HG02759 (cell line): Measurements from ENCODE around the gene NREP.
"Not testable (repeated sequence)": the region's sequence is repeated elsewhere in the genome, so short reads cannot be mapped to it uniquely, and the experiment has no call there.

Experiments used
- ATAC-seq: cut with Tn5 transposase; IDR thresholded peaks from one replicate; pipeline ENCODE4 v1.9.1; 2021; ENCODE audit warnings: mild to moderate bottlenecking, moderate library complexity; ENCODE audit not compliant: unreplicated experiment

NREP gene

GRCh38 chr5:111741278-111741677 lies 15.7 kb downstream of the NREP start:
- ATAC-seq = peak; percentile 44

GRCh38 chr5:111739416-111739815 lies 17.6 kb downstream of the NREP start:
- no peak for ATAC-seq

- ATAC-seq = no peak
These were observed 18.9 kb downstream of the NREP start for GRCh38 chr5:111738118-111738517.

- no peak for ATAC-seq
These were observed 19.3 kb downstream of the NREP start for GRCh38 chr5:111737716-111738115.

- no peak for ATAC-seq
These were observed 21.3 kb downstream of the NREP start for GRCh38 chr5:111735583-111736270.

- ATAC-seq = no peak
These were observed 22.4 kb downstream of the NREP start for GRCh38 chr5:111734597-111734996.

GRCh38 chr5:111734013-111734412 lies 23.0 kb downstream of the NREP start:
- no peak for ATAC-seq

GRCh38 chr5:111733571-111733970 lies 23.4 kb downstream of the NREP start:
- no peak for ATAC-seq

- no peak for ATAC-seq
These were observed 25.4 kb downstream of the NREP start for GRCh38 chr5:111731638-111732037.

GRCh38 chr5:111730659-111731382 lies 26.2 kb downstream of the NREP start:
- ATAC-seq = no peak

GRCh38 chr5:111728941-111729340 lies 28.1 kb downstream of the NREP start:
- ATAC-seq = no peak

- no peak for ATAC-seq
These were observed 30.0 kb downstream of the NREP start for GRCh38 chr5:111726986-111727385.

- ATAC-seq = no peak
These were observed 34.9 kb downstream of the NREP start for GRCh38 chr5:111722140-111722539.

- no peak for ATAC-seq
These were observed 36.6 kb downstream of the NREP start for GRCh38 chr5:111720333-111720890.

- no peak for ATAC-seq
These were observed 37.2 kb downstream of the NREP start for GRCh38 chr5:111719773-111720172.

GRCh38 chr5:111716789-111717188 lies 40.2 kb downstream of the NREP start:
- not testable (repeated sequence) for ATAC-seq

- no peak for ATAC-seq
These were observed 49.3 kb downstream of the NREP start for GRCh38 chr5:111707630-111708164.

GRCh38 chr5:111706345-111706744 lies 50.6 kb downstream of the NREP start:
- ATAC-seq = no peak

- peak; percentile 34 for ATAC-seq
These were observed 52.4 kb downstream of the NREP start for GRCh38 chr5:111704452-111705085.

- ATAC-seq = peak; percentile 97
These were observed 53.3 kb downstream of the NREP start for GRCh38 chr5:111703662-111704061.

- no peak for ATAC-seq
These were observed 57.0 kb downstream of the NREP start for GRCh38 chr5:111699976-111700375.
